Uterus (tissue), 2 donors: Measurements from ENCODE around the gene CFAP65.

Source experiments
- CTCF ChIP-seq, 4 experiments: fragments of 200-600 bp in 2 of 4; fragments of 450-650 bp in 2 of 4; sonication (generic) in 2 of 4; IDR thresholded peaks; one replicate each; pipeline ENCODE4 v1.5.1; 2016 to 2019; ENCODE audit warnings: antibody characterized with exemption in 4 of 4, mild to moderate bottlenecking in 2 of 4, moderate library complexity in 1 of 4
- POLR2A ChIP-seq, 2 donors: fragments of 450-650 bp; IDR thresholded peaks; one replicate each; pipeline ENCODE4 v1.6.1; 2016; ENCODE audit warnings: antibody characterized with exemption in 2 of 2, mild to moderate bottlenecking in 1 of 2, moderate library complexity in 1 of 2

GRCh38 chr2:218984239-218985020 is 56.9 kb downstream of the CFAP65 start:
- TF ChIP-seq POLR2A (IDR thresholded peaks at IDR 0.05) (no peak), CTCF (IDR thresholded peaks at IDR 0.05) (no peak)
